ENCODE results near the gene TMEM203.

TMEM203 gene

DNA sequence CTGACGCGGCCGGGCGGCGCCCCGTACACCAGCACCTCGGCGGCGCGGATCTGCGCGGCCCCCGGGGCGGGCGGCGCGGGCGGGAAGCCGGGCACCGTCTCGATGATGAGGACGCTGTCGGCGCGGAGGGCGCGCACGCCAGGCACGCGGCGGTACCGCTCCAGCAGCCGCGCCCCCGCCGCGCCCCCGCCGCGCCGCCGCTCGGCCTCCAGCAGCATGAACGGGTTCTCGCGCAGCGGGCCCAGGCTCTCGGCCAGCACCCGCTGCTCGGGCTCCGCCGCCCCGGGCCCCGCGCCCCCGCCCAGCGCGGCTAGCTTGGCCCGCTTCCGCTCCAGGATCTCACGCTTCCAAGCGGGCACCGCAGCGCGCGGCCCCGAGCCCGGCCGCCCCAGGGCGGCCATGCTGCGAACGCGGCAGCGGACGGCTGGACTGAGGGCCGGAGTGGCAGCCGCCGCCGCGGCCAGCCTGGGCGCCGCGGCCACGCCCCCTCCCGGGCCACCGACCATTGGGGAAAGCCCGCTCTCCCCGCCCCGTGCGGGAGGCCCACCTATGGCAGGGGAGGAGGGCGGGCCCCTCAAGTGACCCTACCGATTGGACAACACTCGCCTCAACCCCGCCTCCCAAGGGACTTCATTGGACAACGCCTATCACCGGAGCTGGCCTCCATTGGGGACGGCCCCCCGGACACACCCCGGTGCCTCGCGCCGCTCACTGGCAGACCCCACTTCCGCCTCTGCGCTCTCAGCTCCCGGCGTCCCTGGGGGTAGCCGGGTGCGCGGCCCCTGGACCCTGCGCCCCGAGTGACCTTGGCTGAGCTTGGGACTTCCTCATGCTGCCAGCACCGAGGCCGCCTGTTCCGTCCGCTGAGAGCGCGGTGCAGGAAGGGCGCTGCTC is 4.9 kb downstream of the TMEM203 start, which contains the start of gene TPRN:
Gene TPRN, minus strand, starts transcription at position 431 of the 894 bp plus-strand sequence. Its CDS starts 30 bp downstream, at position 401.
- peak; percentile 100 for DNase-seq (ENCODE audit: extremely low spot score)
- POLR2A ChIA-PET: interaction anchor here (0.6 to 1.5 kb wide), 10 partner anchors 12 to 114 kb away, joined by 3 to 8 read pairs (median 4); partner anchors contain the start of genes ANAPC2, MAN1B1, SSNA1 and TUBB4B
- TF ChIP-seq, protein P1, sequence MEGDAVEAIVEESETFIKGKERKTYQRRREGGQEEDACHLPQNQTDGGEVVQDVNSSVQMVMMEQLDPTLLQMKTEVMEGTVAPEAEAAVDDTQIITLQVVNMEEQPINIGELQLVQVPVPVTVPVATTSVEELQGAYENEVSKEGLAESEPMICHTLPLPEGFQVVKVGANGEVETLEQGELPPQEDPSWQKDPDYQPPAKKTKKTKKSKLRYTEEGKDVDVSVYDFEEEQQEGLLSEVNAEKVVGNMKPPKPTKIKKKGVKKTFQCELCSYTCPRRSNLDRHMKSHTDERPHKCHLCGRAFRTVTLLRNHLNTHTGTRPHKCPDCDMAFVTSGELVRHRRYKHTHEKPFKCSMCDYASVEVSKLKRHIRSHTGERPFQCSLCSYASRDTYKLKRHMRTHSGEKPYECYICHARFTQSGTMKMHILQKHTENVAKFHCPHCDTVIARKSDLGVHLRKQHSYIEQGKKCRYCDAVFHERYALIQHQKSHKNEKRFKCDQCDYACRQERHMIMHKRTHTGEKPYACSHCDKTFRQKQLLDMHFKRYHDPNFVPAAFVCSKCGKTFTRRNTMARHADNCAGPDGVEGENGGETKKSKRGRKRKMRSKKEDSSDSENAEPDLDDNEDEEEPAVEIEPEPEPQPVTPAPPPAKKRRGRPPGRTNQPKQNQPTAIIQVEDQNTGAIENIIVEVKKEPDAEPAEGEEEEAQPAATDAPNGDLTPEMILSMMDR (IDR thresholded peaks at IDR 0.05; ENCODE audit: control extremely low read depth, extremely low read depth, low read depth, missing control alignments): no peak
- CTCF ChIA-PET: interaction anchor here (0.7 to 1.5 kb wide), 10 partner anchors 10 to 172 kb away, joined by 3 to 7 read pairs (median 3); partner anchors contain the start of genes ANAPC2, RNF224 and SSNA1

DNA sequence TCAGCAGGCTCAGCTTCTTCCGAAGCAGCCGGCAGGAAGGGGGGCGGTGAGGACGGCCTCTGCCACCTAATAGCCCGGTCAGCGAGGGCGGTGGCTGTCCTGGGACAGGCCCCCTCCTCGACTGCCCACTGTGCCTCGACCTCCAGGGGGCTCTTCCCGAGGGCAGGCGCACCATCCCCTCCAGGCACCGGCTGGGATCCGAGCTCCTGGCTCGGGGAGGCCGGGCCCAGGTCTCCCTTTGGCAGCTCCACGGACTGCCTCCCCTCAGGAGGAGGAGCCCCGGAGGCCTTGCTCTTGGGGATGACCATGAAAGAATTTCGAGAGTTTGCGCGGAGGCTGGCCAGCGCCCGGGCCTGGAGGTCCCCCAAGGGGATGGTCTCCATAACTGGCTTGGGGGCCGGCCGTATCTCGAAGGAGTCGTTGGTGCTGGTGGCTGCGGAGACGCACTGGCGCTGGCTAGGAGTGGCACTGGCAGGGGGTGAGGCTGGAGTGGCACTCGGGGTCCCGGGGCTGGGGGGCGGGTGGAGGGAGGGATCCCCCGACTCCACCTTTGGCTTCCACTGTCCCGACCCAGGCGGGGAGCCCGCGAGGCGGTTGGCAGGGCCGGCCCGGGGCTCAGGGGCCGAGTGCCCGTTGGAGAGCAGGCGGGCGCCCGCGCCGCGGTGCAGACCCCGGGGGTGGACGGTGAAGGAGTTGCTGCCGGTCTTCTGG is 5.9 kb downstream of the TMEM203 start:
- no peak for DNase-seq (ENCODE audit: extremely low spot score)
- ChIA-PET CTCF (interaction anchor here (1.5 to 2.0 kb wide), 3 partner anchors 11 to 24 kb away, joined by 6 to 13 read pairs (median 6); partner anchors contain the start of genes ANAPC2 and SSNA1), POLR2A (interaction anchor here (1.1 kb wide), 1 partner anchor 41 kb away, joined by 4 read pairs; the partner anchor contains the start of gene TUBB4B)
- TF ChIP-seq, protein P1 (IDR thresholded peaks at IDR 0.05; ENCODE audit: control extremely low read depth, extremely low read depth, low read depth, missing control alignments): no peak

DNA sequence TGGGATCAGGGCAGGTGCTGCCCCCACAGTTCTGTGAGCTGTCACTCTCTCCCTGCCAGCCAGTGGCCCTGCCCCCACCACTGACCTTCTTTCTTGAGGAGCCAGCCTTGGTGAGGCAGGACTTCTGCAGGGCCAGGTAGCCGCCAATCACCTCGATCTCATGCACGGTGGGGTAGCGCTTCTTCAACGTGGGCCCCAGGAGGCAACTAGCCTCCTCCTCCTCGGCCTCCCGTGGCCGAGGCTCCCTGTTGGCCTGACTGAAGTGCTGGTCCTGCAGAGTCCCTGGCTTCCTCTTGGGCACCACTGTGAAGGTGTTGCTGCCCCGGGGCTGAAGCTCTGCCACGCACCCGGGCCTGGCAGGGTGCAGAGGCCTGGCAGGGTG is 6.6 kb downstream of the TMEM203 start:
- CTCF ChIA-PET: interaction anchor here (1.5 to 2.0 kb wide), 3 partner anchors 10 to 24 kb away, joined by 6 to 13 read pairs (median 6); partner anchors contain the start of genes ANAPC2 and SSNA1
- TF ChIP-seq, protein P1 (IDR thresholded peaks at IDR 0.05; ENCODE audit: control extremely low read depth, extremely low read depth, low read depth, missing control alignments): no peak
- POLR2A ChIA-PET: interaction anchor here (1.0 to 1.1 kb wide), 2 partner anchors 10 to 42 kb away, joined by 4 to 5 read pairs; partner anchors contain the start of genes ANAPC2, SSNA1 and TUBB4B
- DNase-seq (ENCODE audit: extremely low spot score): no peak

DNA sequence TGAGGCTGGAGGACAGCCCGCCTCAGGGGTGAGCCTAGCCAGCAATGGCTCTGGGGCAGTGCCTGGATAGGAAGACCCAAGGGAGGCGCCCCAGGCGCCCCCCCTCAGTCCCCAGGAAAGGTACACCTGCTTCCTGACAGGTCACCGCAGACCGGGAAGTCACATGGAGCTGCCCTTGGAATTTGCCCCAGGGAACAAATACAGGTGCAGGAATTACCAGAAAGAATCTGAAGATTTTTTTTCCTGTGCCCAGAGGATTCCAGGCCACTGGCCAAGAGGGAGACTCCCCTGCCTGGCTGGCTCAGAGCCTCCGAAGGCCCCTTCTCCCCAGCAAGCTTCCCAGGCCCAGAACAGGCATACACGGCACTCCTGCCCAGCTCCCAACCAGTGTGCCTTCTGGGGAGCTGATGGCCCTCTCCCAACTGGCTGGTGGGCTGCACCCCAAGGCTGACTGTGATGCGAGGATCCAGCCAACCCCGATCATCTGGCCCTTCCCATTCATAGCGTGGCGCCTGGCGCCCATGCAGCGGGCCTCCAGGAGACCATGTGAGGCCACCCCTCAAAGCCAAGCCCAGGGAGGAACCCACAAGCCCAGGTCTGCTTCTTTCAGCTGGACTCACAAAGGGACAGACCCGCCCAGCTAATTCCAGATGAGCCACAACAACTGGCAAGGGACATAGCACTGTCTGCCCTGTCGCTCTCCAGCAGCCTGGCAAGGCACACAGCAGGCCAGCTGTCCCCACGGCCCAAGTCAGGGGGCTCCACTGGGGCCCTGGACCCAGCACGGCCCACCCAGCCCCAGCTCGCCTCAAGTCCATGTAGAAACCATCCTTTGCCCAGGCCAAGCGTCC is 7.2 kb downstream of the TMEM203 start:
- DNase-seq (ENCODE audit: extremely low spot score): no peak
- TF ChIP-seq, protein P1 (IDR thresholded peaks at IDR 0.05; ENCODE audit: control extremely low read depth, extremely low read depth, low read depth, missing control alignments): no peak
- ChIA-PET POLR2A (interaction anchor here (1.0 to 1.1 kb wide), 2 partner anchors 9 to 42 kb away, joined by 4 to 5 read pairs; partner anchors contain the start of genes ANAPC2, SSNA1 and TUBB4B), CTCF (interaction anchor here (1.5 to 2.0 kb wide), 3 partner anchors 10 to 25 kb away, joined by 6 to 13 read pairs (median 6); partner anchors contain the start of genes ANAPC2 and SSNA1)

DNA sequence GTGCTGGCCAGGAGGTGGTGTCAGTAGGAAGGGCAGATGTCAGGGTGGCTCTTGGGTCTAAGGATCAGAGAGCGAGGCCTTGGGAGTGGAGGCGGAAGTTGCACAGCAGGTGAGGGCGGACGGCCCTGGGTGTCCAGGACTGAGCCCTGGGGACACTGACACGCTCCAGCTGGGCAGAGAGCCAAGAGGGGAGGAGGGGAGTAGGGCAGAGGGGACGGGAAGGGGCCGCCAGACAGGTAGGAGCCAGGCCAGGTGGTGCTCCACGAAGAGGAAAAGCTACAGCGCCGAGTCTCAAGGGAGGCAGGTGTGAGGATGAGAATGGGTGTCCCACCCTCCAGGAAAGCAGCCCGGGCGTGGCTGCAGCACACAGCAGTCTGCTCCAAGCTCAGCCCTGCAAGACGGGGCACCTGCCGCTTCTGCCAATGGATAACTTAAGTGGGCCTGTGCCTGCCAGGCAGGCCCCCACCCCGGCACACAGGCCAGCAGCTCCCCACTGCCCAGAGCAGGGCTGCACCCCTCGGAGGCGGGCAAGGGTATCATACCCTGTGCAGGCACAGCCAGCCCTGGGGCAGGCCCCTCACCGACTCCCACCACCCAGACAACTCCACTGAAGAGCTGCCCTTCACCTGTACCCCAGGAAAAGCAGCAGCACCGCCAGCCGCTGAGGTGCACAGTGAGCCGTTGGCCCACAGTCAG is 9.8 kb downstream of the TMEM203 start:
- TF ChIP-seq, protein P1 (IDR thresholded peaks at IDR 0.05; ENCODE audit: control extremely low read depth, extremely low read depth, low read depth, missing control alignments): no peak
- CTCF ChIA-PET: interaction anchor here (1.6 to 2.8 kb wide), 2 partner anchors 21 to 42 kb away, joined by 4 to 13 read pairs; no protein-coding TSS in a partner anchor
- POLR2A ChIA-PET: interaction anchor here (0.5 kb wide), 1 partner anchor 468 kb away, joined by 3 read pairs; no protein-coding TSS in a partner anchor
- no peak for DNase-seq (ENCODE audit: extremely low spot score)
